Measurements from ENCODE around the gene VCP.

- TF ChIP-seq, protein P1, sequence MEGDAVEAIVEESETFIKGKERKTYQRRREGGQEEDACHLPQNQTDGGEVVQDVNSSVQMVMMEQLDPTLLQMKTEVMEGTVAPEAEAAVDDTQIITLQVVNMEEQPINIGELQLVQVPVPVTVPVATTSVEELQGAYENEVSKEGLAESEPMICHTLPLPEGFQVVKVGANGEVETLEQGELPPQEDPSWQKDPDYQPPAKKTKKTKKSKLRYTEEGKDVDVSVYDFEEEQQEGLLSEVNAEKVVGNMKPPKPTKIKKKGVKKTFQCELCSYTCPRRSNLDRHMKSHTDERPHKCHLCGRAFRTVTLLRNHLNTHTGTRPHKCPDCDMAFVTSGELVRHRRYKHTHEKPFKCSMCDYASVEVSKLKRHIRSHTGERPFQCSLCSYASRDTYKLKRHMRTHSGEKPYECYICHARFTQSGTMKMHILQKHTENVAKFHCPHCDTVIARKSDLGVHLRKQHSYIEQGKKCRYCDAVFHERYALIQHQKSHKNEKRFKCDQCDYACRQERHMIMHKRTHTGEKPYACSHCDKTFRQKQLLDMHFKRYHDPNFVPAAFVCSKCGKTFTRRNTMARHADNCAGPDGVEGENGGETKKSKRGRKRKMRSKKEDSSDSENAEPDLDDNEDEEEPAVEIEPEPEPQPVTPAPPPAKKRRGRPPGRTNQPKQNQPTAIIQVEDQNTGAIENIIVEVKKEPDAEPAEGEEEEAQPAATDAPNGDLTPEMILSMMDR (IDR thresholded peaks at IDR 0.05; ENCODE audit: insufficient read depth, low read length, poor library complexity, severe bottlenecking), result no peak
- no peak for TF ChIP-seq EZH2phosphoT487 (conservative IDR thresholded peaks at IDR 0.05; ENCODE audit: low read length)
Observed at GRCh38 chr9:35114113-35114839, 41.9 kb upstream of the VCP start.
